HG02943 (cell line): ENCODE results near the gene TBC1D10A.

Experiments used
- ATAC-seq: cut with Tn5 transposase; IDR thresholded peaks from one replicate; pipeline ENCODE4 v1.9.1; 2021; ENCODE audit warnings: mild to moderate bottlenecking, low read depth, moderate library complexity; ENCODE audit not compliant: unreplicated experiment

TBC1D10A gene

DNA sequence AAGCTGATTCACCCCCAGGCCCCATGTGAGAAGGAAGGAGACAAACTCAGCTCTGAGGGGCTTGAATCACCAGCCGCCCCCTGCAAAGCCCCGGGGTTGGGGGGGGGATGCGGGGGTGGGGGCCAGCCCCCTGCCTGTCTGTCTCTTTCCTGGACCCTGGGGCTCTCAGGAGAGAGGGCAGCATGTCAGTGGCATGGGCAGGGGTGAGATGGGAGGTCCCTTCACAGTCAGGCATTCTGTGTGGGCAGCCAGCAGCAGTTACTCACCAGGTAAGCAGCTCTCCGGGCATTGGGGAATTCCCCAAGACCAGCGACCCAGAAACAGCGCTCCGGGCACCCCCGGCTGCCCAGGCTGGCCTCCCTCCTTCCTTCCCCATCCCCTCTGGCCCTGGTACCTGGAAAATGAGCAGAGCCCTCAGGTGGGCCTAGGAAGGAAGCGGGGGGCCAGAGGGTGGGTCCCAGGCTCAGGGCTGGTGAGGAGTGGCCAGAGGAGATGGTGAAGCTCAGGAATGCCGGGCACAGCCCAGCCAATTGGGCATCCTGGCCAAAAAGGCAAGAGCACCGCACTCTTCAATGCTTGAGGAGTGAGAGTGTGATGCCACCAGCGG is 76.0 kb downstream of the TBC1D10A start:
- no peak for ATAC-seq

DNA sequence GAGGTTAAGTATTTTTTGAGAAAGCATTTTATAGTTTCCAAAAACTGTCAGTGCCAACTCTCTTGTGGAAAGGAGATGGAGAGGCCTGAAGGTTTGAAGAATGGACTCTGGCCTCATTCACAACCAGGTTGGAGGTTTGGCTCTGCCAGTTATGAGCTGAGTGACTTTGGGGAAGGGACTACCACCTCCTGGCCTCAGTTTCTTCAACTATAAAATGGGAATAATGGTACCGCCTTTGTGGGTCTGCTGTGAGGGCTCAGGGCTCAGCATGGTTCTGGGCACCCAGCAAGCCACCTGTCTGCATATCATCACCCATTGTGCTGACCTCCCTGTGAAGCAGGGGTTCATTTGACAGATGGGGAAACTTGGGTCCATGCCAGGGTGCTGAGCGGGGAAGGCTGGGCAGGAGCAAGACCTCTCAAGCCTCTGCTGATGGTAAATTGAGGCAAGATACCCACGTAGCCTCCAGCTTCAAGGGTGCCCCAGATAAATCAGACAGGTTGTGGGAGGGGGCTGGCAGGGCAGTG is 76.6 kb downstream of the TBC1D10A start:
- no peak for ATAC-seq

DNA sequence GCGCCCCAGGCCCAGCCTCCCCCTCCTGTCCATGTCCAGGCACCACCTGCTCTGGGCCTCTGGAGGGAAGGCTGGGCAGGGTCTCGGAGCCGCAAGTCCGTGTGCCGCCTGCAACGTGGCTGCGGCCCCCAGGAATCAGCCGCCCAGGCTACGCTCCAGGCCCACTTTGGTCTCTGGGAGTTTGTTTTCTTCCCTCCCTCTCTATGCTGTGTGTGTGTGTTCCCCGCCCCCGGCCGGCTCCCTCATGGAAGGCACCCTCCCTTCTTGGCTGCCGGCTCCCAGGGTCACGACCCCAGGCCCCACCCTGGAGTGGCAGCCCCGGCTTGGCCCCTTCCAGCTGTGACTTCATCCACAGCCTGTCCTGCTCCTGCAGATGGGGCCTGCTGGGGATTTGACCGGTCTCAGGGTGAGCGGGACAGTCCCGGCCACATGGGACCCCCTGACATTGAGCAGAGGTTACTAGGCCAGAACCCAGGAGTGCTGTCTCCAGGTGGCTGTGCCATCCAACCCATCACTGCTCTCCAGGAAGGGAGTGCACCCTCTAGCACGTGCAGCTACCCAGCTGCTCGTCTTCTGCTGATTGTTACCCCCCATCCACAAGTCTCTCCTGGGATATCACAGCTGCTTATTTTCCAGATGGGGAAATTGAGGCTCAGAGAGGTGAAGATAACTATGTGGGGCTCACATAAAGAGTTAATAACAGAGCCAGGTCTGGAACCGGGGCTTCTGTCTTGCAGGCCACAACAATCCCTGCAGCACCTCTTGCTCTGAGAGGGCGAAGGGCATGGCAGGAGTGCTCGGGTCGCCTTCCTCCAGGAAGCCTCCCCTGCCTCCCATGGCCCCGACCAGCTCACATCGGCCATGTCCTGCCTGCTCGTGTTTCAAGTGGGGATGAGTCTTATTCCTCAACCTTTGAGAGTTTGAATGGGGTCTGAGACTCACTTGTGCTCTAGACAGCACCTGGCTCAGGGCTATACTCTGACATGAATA is 77.4 kb downstream of the TBC1D10A start:
- ATAC-seq = no peak

DNA sequence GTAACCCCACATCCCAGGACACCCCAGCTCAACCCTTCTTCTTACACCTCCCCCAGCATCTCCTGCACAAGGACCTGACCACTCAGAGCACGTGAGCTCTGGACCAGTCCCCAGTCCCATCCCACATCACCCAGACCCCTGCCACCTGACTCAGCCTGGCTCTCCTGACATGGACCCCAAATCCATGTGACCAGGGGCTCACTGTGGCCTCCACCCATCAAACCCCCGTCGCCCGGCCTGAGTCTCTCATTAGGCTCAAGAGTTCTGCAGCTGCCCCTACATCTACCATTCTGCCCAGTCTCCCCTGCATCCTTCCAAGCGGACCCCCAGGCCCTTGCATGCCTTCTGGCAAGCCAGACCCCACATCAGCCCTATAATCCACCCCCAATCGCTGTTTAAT is 78.3 kb downstream of the TBC1D10A start:
- no peak for ATAC-seq

DNA sequence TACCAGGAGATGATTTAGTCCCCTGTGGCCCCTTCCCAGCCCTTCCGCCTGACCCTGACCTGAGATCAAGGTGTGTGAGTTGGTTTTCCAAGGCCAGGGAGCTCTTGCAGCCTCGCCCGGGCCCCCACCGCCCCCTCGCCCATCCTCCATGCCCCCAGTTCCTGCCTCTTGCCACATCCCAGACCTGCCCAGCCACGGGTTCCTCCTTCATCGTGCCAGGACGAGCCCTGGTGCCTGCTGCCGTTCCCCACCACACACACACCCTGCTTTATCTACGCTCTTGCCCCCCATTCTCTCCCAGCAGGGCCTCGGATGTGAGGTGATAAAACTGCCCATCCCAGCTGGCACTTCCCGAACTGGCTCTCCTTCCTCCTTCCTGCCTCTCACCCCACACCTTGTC is 78.8 kb downstream of the TBC1D10A start:
- no peak for ATAC-seq

DNA sequence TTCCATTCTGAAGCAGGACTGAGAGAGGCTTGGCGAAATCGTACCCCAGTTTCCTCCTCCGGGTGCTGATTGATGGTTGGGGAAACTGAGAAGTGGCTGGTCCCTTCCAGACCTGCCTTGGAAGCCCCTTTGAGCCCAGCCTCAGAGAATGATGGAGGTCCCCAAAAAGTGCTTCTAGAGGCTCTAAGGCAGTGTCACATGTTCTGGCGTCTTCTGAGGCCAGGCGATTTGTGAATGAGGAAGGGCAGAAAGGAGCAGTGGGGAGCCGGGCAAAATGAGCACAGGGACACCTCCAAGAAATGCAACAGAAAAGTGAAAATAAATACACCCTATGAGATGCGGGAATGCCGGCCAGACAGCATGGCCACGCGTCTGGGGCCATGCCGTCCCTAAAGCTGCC is 79.2 kb downstream of the TBC1D10A start:
- no peak for ATAC-seq

DNA sequence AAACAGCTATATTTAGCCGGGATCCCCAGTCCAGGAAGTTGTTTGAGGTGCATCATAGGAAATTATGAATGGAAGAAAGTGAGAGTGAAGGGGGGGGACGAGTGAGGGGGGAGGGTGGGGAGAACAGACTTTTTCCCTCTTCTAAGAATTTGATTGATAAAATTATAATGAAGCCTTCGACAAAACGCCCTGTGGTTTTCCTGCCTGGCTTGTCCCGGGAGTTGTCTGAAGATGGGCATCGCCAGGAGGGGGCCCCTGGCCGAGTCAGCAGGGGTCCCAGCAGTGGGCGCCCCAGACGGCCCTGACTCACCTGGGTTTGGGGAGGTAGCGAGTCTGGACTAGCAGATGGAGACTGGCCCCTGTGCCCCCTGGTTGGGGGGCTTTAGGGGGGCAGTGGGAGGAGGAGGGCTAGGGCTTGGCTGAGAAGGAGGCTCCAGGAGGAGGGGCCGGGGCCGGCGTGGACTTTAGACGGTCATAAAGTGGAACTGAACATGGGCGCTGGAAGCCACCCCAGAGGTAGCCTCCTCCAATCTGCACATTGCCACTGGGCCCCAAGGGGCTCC is 79.8 kb downstream of the TBC1D10A start:
- no peak for ATAC-seq

DNA sequence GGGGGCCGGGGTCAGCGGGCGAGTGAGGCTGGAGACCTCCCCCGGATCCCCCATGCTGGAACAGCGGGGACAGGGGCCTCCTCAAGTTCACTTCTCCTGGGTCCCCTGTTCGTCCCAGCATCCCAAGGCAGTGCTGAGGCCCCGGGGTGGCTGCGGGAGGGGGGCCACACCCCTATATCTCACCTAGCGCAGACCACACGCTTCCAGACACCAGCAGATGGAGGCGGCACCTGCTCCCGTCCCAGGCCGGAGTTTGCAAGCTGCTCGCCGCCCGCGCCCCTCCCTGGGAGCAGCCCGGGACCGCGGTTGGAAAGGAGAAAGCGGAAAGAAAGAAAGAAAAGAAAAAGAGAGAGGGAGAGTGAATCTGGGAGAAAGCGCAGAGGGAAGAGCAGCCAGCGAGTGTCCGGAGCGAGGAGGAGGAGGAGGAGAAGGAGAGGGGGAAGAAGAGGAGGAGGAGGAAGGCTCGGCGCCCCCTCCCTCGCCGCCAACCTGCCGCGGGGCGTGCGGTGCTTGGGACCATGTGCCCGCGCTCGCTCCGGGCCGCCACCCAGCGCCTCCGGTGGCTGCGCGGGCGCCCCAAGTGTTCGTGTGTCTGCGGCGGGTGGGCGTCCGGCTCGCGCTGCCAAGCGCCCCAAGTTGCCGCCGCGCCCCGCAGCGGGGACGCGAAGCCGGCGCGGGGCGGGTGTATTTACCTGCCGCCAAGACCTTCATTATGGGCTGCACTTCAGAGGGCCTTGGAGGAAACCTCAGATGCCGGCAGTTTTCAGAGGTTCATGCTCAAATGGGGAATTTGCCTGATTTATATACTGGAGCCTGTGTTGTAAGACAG is 80.5 kb downstream of the TBC1D10A start, which contains the start of gene LIF:
TSS of gene LIF (minus strand) at position 775 of the 829 bp plus-strand sequence. CDS start at position 711, 64 bp downstream.
- no peak for ATAC-seq

DNA sequence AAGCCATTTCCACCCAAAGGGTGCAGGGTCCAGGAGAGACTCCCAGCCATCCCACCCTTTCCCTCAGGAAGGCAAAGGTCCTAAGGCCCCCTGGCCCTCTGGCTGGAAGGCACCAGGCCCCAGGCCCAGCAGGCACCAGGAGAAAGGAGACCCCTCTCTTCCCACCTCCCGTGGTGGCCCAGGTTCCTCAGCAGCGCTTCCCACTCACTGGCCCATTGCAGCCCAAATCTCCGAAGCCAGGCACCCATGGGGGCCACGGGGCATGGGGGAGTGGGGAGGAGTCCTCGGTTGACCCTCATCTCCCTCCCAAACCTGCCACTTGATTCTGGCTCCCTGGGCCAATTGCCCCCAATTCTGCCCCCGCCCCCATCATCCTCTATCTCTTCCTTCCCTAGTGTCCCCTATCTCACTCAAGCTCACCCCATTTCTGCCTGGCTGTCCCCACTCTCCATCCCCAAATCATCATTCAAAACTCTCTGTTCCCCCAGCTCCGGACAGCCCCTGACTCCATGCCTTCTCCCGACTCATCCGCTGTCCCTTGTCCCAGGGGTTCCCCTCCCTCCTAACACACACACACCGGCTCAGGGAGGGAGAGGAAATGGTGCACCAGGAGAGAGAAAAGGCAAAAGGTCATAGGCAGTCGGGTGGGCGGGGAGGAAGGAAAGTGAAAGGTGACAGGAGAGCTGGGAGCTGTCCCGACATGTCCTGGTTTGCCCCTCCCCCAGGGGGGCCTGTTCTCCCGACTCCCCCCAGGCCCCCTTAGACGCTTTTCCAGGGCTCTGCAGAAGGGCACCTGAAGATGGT is 81.4 kb downstream of the TBC1D10A start:
- no peak for ATAC-seq

DNA sequence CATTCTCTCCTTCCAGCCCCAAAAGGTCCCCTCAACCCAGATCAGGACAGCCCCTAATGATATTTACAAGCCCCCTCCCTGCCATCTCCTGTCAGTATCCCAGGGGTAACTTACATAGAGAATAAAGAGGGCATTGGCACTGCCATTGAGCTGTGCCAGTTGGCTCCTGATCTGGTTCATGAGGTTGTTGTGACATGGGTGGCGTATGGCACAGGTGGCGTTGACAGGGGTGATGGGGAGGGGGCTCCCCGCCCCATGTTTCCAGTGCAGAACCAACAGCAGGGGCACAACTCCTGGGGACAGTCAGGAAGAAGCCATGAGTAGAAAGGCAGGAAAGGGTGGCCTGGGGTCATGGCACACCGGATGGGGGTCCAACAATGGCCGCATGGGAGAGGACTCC is 82.1 kb downstream of the TBC1D10A start:
- no peak for ATAC-seq

DNA sequence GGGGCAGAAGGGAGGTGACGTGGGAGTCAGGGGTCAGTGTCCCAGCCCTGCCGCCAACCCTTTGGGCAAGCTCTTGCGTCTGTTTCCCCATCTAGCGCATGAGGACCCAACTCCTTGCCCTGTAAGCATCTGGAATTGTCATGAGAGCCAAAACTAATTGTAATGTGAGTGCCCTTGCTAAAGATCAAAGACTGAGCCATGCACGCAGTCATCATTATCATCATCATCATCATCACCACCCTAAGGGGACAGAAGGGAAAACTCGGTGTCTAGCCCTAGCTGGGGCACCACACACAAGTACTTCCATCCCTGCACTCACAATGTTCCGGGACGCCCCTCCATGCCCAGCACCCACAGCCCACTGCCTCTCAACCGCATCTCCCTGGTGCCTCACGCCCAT is 82.7 kb downstream of the TBC1D10A start:
- no peak for ATAC-seq

DNA sequence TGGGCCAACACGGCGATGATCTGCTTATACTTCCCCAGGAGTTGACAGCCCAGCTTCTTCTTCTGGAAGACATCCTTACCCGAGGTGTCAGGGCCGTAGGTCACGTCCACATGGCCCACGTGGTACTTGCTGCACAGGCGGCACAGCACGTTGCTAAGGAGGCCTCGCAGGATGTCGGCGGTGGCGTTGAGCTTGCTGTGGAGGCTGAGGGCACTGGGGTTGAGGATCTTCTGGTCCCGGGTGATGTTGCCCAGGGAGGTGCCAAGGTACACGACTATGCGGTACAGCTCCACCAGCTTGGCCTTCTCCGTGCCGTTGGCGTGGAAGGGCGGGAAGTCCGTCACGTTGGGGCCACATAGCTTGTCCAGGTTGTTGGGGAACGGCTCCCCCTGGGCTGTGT is 83.1 kb downstream of the TBC1D10A start:
- ATAC-seq = no peak
